NCI-H187 treated with DMSO at 0.1 percent for 48 hours (cell line): Measurements from ENCODE around the gene DUSP1.

ENCODE experiments used
- DNase-seq: peaks from one replicate; lab custom pipeline; 2025; lab: John Stamatoyannopoulos, UW

The DUSP1 gene

GRCh38 chr5:172724242-172725183, 46.5 kb downstream of the DUSP1 start:
- no peak for DNase-seq

- no peak for DNase-seq
Measured at GRCh38 chr5:172723508-172723907, 47.5 kb downstream of the DUSP1 start.

DNA sequence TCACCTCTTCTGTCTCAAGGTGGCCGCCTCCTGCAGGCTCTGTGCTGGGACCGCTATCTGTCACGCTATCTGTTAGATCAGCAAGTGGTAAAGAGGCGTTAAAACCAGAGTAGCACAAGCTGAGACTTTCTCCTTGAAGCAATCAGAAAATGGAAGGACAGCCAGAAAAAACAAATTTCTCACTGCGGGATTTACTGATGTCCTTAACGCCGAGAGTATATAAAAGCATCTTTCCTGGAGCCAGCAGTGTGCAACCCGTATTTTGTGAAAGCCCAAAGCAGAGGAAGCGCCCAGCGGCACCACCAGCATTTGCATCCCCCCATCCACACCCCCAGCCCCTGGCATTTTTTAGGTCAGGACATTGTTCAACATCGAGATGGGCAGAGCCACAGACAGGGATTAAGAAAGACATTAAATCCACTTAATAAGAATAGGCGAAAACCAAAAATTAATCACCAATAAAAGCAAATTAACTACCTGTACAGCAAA, 48.6 kb downstream of the DUSP1 start:
- DNase-seq: no peak

DNA sequence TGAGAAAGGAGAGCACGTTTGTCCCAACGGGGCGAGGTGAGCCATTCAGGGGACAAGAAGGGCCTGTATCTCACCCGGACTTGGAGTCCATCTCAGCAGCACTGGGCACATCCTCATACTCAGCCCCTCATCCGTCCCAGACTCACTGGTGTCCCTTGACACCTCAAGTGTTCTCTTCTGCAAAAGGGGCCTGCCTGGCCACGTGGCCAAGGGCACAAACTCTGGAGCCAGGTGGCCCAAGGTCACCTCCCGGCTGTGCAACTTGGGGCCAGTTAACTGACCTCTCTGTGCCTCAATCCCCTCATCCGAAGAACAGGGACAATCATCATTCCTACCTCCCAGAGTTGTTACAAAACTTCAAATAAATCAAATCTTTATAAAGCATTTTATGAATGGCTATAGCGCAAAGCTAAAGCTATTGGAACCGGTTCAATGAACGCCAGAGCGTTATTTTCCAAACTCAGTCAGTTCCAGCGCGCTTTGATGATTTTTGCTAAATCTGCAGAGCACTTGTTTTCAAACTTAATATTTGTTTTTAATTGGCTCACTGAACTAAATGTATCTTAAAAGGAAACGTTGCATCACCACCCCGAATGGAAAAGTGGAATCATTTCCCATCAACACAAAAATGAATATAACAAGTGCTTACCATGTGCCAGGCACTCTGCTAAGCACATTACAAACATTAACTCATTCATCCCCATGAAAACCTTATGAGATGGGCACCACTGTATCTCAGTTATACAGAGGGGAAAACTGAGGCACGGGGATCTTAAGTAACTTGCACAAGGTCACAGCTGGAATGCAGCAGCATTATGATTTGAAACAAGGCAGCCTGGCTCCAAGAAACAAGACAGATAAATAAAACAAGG, 49.3 kb downstream of the DUSP1 start:
- no peak for DNase-seq

DNA sequence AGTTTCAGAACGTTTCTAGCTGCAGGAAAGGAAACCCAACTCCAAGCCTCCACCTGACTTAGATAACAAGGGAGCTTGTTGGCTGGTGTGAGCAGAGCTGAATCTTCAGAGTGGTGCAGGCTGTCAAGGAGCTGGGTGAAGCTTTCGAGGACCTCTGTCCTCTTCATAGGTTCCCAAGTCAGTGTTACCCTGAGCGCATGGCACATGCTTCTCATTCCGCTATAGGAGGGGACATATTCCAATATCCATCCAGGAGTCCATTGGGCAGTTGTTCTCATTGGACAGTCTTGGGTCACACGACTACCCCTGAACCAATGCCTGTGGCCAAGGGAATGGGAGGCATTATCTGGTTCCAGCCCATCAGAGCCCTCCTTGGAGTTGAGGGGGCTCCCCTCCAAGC, 50.3 kb downstream of the DUSP1 start:
- DNase-seq: no peak

GRCh38 chr5:172719211-172719610, 51.8 kb downstream of the DUSP1 start:
- DNase-seq: no peak

DNA sequence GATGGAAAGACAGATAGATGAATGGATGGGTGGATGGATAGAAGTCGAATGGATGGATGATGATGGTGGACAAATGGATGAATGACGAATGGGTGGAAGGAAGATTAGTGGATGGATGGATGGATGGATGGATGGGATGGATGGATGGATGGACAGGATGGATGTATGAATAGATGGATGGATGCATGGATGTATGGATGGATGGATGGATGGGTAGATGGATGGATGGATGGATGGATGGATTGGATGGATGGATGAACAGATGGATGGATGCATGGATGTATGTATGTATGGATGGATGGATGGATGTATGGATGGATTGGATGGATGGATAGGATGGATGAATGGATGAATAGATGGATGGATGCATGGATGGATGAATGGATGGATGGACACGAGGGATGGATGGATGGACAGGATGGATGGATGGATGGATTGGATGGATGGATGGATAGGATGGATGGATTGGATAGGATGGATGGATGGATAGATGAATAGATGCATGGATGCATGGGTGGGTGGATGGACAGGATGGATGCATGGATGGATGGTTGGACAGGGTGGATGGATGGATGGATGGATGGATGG, 52.4 kb downstream of the DUSP1 start:
- no peak for DNase-seq
